ENCODE results near the gene CEP19. TPM values are rescaled to one million over a fixed set of nuclear protein-coding genes. Genes with fewer than 3 reads are reported as not detected.
A peak's percentile ranks its signal among the peaks of the same experiment; 100 is the strongest.

The CEP19 gene
- total RNA-seq, 2 donors from 2014 or later = 2.0 to 5.5 TPM

DNA sequence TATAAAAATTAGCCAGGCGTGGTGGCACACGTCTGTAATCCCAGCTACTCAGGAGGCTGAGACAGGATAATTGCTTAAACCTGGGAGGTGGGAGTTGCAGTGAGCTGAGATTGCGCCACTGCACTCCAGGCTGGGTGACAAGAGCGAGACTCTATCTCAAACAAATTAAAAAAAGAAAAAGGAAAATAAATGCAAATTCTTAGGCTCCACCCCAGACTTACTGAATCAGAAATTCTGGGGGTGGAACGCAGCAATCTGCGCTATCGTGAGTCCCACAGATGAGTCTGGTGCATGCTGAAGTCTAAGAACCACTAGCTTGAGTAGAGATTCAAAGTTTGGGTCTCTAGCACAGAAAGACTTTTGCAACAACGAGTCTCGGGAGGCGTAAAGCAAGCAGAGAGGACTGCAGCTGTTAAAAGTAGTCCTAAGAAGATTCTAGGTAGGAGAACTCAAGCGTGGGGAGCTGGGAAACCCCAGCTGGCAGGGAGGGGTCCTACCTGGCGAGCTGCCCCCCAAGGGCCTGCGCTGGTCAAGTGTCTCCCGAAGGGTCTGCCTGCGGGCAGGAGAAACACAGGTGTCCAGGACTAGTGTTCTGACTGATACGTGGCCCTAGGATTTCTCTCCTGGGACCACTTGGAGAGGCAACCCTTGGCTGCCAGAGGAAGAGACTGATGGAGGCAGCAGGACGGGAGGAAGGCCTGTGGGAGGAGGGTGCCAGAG, 21.9 kb downstream of the CEP19 start:
- H3K36me3 Mint-ChIP-seq = no peaks in the 10 kb centered on the region
- no peak overlapping the region for H3K27ac Mint-ChIP-seq
- ATAC-seq = no peak
- no peak for DNase-seq (ENCODE audit: low spot score in 2 of 2)
- no peaks in the 10 kb centered on the region for H3K9me3 Mint-ChIP-seq

DNA sequence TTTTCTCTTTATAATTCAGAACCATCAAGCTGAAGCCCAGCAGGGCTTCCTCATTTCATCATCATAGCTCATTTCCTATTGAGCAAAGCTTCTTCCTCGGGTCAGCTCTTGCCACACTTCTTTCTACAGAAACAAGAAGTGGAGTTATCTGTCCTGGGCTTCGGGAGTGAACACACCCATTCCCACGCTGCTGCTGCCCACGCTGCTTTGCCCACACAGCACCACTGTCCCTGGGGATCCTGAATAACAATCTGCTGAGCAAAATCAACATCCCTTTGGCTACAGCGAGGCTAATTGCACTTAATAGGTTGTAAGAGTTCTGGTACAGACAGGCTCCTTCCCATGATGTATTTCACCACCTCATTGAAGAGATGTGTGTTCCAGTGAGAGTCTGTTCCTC, 23.7 kb downstream of the CEP19 start:
- H3K27ac Mint-ChIP-seq = peak overlapping the region in 1 of 2 donors; percentile 29
- no peaks in the 10 kb centered on the region for H3K9me3 Mint-ChIP-seq
- DNase-seq (ENCODE audit: low spot score in 2 of 2) (no peak), ATAC-seq (no peak)
- no peaks in the 10 kb centered on the region for H3K36me3 Mint-ChIP-seq

DNA sequence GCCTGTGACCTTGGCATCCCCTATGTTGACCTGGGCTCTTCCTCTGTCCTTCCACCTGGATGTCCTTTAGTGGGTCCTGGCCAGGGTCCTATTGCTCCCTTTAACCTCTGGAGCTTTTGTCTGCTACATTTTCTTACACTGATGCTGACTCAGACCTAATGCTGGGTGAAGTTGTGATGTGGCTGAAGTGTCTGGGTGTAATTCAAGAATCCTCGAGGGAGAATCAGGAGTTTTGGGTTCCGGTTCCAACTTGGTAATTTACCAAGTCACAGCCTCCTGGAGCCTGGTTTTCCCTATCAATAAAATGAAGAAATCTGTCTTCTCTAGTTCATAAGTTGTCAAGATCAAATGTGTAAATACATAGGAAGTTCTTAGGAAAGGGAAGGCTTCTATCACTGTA, 25.6 kb downstream of the CEP19 start:
- Mint-ChIP-seq H3K9me3 (no peaks in the 10 kb centered on the region), H3K36me3 (peaks cover 4 to 6% of the 10 kb centered on the region in 2 donors), H3K27ac (peak overlapping the region in 1 of 2 donors; percentile 26)
- ATAC-seq = no peak
- DNase-seq (ENCODE audit: low spot score in 2 of 2) = no peak

DNA sequence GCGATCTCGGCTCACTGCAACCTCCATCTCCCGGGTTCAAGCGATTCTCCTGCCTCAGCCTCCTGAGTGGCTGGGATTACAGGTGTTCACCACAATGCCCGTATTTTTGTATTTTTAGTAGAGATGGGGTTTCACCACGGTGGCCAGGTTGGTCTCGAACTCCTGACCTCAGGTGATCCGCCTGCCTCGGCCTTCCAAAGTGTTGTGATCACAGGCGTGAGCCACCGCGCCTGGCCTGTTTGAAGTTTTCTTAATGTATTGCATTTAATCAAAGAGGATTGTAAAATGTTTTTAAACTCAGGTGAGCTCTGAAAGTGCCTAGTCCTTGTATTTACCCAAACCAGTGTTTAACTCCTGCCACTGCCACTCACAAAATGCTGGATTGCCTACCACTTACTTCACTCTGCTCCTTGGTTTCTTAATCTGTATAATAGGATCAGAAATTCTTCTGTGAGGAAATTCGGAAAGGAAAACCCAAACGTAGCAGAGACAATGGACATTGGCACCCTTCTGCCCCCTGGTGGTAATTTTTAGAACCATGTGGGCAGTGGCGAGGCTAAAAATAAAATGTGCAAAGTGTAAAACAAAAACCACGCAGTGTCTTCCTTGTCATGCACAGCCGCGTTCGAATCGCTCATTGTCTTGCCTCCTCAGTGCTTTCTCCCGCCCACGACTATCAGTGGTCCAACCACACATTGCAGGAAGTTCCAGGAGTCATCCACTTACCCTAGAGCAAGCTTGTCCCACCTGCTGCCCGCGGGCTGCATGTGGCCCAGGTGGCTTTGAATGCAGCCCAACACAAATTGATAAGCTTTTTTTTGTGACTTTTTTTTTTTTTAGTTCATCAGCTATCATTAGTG, 27.3 kb downstream of the CEP19 start:
- DNase-seq (ENCODE audit: low spot score in 2 of 2) (peak; percentile 72 to 74), ATAC-seq (peak; percentile 89 to 98)
- Mint-ChIP-seq H3K36me3 (peaks cover 4 to 6% of the 10 kb centered on the region in 2 donors), H3K27ac (peak overlapping the region in 1 of 2 donors; percentile 21), H3K9me3 (no peaks in the 10 kb centered on the region)

DNA sequence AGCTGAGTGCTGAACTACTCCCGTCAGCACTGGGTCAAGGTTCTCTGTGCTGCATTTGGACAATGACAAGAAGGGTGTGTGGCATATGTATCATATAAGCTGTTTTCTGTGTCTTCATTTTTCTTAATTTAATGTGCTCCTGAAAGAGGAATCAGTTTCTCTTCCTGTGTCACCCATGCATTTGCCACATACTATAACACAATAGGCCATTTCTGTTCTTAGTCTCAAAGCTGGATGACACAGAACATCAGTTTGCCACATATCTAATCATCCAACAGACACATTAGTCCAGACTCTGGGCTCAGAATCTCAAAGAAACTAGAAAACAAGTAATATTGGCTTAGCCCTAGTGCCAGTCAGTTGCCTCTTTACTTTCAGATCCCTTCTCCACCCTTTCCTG, 34.1 kb downstream of the CEP19 start:
- DNase-seq (ENCODE audit: low spot score in 2 of 2) = no peak
- H3K9me3 Mint-ChIP-seq = no peaks in the 10 kb centered on the region
- peak overlapping the region in 1 of 2 donors; percentile 1 for H3K27ac Mint-ChIP-seq
- peak in 1 of 2 donors; percentile 40 for ATAC-seq
- peaks cover 2 to 6% of the 10 kb centered on the region in 2 donors for H3K36me3 Mint-ChIP-seq

DNA sequence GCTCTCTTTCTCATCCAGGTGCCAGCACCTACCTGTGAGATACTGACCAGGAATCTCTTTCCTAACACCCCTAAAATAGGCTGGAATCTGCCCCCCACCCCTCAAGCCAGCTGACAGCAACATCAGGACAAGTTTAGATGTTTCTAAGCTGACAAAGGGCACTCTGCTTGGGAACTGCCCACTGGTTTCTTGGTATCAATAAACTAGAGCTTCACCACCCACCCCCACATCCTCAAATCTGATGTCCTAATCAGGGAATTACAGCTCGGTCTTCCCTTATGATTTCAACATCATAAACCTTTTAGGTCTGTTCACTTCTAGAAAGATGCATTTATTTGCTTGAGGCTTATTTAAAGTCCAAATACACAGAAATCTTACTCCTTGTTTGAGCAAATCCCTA, 34.7 kb downstream of the CEP19 start:
- DNase-seq (ENCODE audit: low spot score in 2 of 2) (no peak), ATAC-seq (no peak)
- Mint-ChIP-seq H3K9me3 (no peaks in the 10 kb centered on the region), H3K27ac (no peak overlapping the region), H3K36me3 (peaks cover 0 to 6% of the 10 kb centered on the region in 2 donors)

DNA sequence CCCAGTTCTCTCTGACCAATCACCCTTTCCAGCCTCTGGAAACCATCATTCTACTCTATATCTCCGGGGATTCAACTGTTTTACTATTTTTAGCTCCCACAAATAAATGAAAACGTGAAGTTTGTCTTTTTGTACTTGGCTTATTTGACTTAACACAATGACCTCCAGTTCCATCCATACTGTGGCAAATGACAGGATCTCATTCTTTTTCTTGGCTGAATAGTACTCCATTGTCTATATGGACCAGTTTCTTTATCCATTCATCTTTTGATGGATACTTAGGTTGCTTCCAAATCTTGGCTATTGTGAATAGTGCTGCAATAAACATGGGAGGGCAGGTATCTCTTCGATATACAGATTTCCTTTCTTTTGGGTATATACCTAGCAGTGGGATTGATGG, 38.4 kb downstream of the CEP19 start:
- peaks cover 0 to 5% of the 10 kb centered on the region in 2 donors for H3K36me3 Mint-ChIP-seq
- no peak for ATAC-seq
- H3K9me3 Mint-ChIP-seq = no peaks in the 10 kb centered on the region
- no peak for DNase-seq (ENCODE audit: low spot score in 2 of 2)
- no peak overlapping the region for H3K27ac Mint-ChIP-seq

DNA sequence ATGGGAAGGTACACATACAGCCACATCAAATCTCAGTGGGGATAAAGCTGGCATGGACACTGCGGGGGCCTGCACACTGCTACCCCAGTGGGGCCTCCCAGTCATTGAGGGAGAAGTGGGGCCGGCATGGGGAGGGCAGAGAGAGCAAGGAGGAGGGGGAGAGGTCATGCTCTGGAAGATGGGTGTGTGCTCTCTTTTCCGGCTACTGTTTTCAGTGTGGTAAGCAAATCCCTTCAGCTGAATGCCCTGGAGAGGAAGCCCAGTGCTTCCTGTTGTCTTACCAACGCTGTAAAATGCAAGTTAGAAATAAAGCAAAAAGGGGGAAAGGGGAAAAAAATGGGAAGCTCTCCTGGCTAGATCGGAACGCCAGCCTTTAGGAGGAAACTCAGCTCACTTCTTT, 41.7 kb downstream of the CEP19 start:
- Mint-ChIP-seq H3K9me3 (no peaks in the 10 kb centered on the region), H3K36me3 (peaks cover 0 to 5% of the 10 kb centered on the region in 2 donors), H3K27ac (peak overlapping the region; percentile 13 to 81)
- ATAC-seq = no peak
- no peak for DNase-seq (ENCODE audit: low spot score in 2 of 2)

DNA sequence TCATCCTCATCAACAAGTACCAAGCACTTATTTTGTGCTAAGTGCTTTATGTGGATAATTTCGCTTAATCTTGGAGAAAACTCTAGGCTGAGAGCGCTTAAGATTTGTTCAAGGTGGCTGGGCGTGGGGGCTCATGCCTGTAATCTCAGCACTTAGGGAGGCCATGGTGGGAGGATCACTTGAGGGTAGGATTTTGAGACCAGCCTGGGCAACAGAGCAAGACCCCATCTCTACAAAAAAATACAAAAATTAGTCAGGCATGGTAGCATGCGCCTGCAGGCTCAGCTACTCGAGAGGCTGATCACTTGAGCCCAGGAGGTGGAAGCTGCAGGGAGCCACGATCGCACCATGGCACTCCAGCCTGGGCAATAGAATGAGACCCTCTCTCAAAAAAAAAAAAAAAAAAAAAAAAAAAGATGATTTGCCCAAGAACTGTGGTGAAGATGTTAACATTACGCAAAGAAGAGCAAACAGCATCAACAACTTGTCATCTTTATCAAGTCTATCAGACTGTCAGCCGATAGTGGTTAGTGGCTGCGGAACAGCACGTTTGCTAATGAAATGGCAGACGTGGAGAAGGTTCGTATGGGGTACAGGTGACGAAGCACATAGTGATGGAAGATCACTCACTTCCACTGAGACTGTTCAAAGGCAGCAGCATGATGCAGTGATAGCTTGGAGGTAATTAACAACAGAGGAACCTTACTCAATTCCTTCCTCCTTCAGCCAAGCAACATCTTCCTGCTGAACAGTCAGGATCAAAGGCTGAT, 44.8 kb downstream of the CEP19 start:
- ATAC-seq (no peak), DNase-seq (ENCODE audit: low spot score in 2 of 2) (no peak)
- Mint-ChIP-seq H3K27ac (no peak overlapping the region), H3K36me3 (peaks cover 0 to 5% of the 10 kb centered on the region in 2 donors), H3K9me3 (no peaks in the 10 kb centered on the region)

DNA sequence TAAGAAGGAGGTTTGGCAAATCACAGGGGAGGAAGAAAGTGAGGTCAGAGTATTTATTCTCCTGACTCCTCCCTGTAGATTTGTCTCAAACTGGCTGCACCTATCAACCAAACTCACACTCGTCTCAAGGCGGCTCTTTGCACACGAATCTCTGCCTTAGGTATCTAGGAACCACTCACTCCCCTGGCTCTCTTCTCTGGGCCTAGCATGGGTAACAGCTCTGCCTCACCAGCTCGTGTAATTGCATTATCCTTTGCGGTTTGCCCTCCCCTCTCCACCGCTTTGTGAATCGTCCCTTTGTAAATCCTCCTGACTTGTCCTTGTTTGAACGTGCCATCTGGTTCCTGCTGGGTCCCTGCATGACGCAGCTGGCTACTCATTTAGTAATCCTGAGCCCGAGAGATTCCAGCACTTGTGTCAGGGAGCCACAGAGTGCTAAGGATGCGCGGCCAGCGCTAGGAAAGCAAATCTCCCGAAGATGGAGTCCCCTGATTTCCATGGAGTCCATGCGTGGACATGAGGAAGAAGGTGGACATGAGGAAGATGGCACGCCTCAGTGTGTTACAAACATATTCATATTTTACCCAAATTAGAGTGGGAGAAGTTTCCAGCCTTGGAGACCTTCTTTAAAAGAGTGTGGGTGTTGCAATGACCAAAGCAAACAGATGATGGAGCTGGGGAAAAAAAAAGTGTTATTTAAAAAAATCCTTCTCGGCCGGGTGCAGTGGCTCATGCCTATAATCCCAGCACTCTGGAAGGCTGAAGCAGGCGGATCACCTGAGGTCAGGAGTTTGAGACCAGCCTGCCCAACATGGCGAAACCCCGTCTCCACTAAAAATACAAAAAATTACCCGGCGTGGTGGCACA, 45.8 kb downstream of the CEP19 start:
- Mint-ChIP-seq H3K9me3 (no peaks in the 10 kb centered on the region), H3K27ac (no peak overlapping the region), H3K36me3 (peaks cover 0 to 5% of the 10 kb centered on the region in 2 donors)
- DNase-seq (ENCODE audit: low spot score in 2 of 2) (no peak), ATAC-seq (no peak)

DNA sequence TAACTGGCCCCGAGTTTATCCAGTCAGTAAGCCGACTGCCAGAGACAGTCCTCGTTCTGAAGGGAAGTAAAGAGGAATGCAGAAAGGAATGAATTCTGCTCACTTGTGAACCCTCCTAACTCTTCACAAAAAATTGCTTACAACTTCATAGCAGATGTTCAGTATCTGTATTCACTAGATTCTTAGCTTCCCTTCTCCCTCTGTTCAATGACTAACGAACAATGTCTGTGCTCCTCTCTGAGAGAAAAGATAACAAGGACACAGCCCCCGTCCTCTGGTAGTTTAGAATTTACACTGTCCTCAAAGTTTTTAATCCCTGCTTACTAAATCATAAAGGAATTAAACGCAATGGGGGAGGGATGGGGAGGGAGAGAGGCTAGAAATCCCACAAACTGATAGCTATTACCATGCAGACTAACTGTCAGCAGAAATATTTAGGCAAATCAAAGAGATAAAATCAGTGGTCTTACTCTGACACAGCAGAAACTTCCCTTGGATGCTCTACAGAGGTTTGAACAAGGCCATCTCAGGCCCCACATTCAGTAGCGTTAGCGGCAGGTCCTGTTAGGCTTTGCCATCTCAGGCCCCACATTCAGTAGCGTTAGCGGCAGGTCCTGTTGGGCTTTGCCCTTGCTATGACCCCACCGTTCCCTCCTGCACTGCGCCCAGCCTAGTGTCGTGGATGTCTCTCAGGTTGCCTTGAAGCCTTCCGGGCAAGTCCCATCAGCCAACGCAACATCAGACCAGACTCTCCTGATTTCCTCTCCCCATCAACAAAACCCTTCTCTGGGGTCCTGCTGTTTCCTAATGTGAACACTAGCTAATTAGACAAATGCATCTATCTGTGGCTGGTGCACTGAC, 49.1 kb downstream of the CEP19 start:
- H3K27ac Mint-ChIP-seq = no peak overlapping the region
- H3K9me3 Mint-ChIP-seq = no peaks in the 10 kb centered on the region
- no peak for DNase-seq (ENCODE audit: low spot score in 2 of 2)
- H3K36me3 Mint-ChIP-seq = peaks cover 0 to 5% of the 10 kb centered on the region in 2 donors
- no peak for ATAC-seq

DNA sequence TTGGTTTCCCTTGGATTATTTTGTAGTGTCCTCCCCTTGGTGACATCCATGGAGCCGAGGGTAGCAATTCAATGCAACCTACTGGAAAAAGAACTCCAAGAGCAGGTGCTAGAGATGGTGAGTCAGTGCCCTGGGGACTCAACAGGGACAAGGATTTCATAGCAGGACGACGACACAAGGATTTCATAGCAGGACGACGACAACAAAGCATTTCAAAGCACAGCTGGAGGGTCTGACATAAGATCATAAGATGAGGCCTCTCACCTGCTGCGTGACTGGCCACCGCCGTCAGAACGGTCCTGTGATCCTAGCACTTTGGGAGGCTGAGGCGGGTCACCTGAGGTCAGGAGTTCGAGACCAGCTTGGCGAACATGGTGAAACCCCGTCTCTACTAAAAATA, 50.0 kb downstream of the CEP19 start:
- peaks cover 0 to 5% of the 10 kb centered on the region in 2 donors for H3K36me3 Mint-ChIP-seq
- ATAC-seq (no peak), DNase-seq (ENCODE audit: low spot score in 2 of 2) (no peak)
- no peak overlapping the region for H3K27ac Mint-ChIP-seq
- no peaks in the 10 kb centered on the region for H3K9me3 Mint-ChIP-seq

DNA sequence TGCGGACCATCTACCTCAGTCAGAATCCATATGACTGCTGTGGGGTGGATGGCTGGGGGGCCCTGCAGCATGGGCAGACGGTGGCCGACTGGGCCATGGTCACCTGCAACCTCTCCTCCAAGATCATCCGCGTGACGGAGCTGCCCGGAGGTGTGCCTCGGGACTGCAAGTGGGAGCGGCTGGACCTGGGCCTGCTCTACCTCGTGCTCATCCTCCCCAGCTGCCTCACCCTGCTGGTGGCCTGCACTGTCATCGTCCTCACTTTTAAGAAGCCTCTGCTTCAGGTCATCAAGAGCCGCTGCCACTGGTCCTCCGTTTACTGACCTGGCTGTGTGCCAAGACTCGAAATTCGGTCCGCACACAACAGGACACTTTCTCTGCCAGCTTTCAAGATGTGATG, 50.6 kb downstream of the CEP19 start:
- no peak for ATAC-seq
- DNase-seq (ENCODE audit: low spot score in 2 of 2) = no peak
- Mint-ChIP-seq H3K36me3 (peaks cover 0 to 5% of the 10 kb centered on the region in 2 donors), H3K9me3 (no peaks in the 10 kb centered on the region), H3K27ac (peak overlapping the region in 1 of 2 donors; percentile 39)

DNA sequence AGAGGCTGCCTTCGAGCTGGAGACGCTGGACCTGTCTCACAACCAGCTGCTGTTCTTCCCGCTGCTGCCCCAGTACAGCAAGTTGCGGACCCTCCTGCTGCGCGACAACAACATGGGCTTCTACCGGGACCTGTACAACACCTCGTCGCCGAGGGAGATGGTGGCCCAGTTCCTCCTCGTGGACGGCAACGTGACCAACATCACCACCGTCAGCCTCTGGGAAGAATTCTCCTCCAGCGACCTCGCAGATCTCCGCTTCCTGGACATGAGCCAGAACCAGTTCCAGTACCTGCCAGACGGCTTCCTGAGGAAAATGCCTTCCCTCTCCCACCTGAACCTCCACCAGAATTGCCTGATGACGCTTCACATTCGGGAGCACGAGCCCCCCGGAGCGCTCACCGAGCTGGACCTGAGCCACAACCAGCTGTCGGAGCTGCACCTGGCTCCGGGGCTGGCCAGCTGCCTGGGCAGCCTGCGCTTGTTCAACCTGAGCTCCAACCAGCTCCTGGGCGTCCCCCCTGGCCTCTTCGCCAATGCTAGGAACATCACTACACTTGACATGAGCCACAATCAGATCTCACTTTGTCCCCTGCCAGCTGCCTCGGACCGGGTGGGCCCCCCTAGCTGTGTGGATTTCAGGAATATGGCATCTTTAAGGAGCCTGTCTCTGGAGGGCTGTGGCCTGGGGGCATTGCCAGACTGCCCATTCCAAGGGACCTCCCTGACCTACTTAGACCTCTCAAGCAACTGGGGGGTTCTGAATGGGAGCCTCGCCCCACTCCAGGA, 51.5 kb downstream of the CEP19 start:
- ATAC-seq (no peak), DNase-seq (ENCODE audit: low spot score in 2 of 2) (no peak)
- peaks cover 0 to 5% of the 10 kb centered on the region in 2 donors for H3K36me3 Mint-ChIP-seq
- H3K9me3 Mint-ChIP-seq = no peaks in the 10 kb centered on the region
- H3K27ac Mint-ChIP-seq = peak overlapping the region in 1 of 2 donors; percentile 39
